ENCODE measurements around the gene NACC2. TPM values are rescaled to one million over a fixed set of nuclear protein-coding genes. Genes with fewer than 3 reads are reported as not detected.
A peak's percentile ranks its signal among the peaks of the same experiment; 100 is the strongest.

Gene NACC2
- total RNA-seq, 4 donors from 2014 or later = 71.4 to 209 (median 110) TPM

DNA sequence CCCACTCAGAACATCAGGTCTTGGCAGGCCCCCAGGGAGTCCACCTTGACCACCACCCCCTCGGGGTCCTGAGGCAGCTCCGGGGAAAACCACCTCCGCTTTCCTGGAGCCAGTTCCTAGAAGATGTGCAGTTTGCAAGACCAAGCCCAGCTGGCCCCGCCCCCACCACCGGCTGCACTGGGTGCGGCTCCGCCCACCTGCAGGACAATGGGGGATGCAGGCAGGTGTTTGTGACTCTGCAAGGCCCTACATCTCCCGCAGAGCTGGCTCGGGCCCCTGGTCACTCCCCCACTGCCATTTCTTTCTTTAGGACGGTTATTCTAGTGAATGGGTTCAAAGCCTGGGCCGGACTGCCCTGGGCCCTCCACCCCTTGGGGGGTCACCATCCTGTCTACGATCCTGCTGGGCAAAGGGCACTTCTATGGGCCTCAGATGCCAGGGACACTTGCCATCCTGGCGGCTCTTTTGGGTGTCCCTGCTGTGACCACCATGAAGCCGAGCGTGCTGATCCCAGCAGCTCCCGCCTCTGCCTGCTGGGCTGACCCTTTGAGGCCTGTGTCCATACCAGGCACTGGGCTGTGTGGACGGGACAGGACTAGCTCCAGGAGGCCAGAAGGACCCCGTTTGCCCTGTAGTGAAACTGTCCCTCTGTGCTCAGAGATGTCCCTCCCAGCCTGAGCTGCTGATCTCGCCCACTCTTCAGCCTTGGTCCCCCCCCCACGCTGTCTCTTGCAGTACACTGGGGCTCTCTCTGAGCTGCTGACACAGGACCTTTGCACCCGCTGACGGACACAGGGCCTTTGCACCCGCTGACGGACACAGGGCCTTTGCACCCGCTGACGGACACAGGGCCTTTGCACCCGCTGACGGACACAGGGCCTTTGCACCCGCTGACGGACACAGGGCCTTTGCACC lies 5.9 kb upstream of the NACC2 start:
- Histone ChIP-seq H3K36me3 (no peaks in the 10 kb centered on the region), H3K27me3 (peaks cover 21% of the 10 kb centered on the region), H3K9me3 (no peaks in the 10 kb centered on the region), H3K27ac (no peak overlapping the region), H3K4me1 (peaks cover 0 to 50% (median 22%) of the 10 kb centered on the region in 3 donors), H3K4me3 (no peak overlapping the region)
- no peak for TF ChIP-seq EP300 (IDR thresholded peaks at IDR 0.05)
- TF ChIP-seq, protein P1, sequence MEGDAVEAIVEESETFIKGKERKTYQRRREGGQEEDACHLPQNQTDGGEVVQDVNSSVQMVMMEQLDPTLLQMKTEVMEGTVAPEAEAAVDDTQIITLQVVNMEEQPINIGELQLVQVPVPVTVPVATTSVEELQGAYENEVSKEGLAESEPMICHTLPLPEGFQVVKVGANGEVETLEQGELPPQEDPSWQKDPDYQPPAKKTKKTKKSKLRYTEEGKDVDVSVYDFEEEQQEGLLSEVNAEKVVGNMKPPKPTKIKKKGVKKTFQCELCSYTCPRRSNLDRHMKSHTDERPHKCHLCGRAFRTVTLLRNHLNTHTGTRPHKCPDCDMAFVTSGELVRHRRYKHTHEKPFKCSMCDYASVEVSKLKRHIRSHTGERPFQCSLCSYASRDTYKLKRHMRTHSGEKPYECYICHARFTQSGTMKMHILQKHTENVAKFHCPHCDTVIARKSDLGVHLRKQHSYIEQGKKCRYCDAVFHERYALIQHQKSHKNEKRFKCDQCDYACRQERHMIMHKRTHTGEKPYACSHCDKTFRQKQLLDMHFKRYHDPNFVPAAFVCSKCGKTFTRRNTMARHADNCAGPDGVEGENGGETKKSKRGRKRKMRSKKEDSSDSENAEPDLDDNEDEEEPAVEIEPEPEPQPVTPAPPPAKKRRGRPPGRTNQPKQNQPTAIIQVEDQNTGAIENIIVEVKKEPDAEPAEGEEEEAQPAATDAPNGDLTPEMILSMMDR (IDR thresholded peaks at IDR 0.05) = no peak
- TF ChIP-seq POLR2A (IDR thresholded peaks at IDR 0.05) = no peak
- no peak for TF ChIP-seq POLR2AphosphoS5 (IDR thresholded peaks at IDR 0.05)
- ATAC-seq = no peak
- WGBS, 2 donors (ENCODE audit: low coverage in 1 of 2) = 49% methylated on average over 4 of the region's 30 CpGs; no CpG with 5 or more reads in 1 of the 2 donors

DNA sequence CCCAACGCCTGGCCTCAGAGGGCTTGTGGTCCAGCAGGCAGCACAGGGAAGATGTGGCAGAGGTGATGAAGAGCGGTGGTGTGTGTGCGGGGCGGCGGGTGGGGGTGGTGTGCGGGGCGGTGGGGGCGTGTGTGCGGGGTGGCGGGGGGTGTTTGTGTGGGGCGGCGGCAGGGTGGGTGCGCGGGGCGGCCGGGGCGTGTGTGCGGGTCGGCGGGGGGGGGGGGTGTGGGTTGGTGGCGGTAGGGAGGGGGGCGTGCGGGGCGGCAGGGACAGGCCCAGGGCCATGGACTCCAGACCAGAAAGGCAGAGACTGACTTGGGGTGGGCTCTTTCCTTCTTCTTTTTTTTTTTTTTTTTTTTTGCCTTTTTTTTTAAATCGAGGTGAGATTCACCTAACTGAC lies 4.5 kb upstream of the NACC2 start:
- H3K27me3 ChIP-seq = peaks cover 21% of the 10 kb centered on the region
- no peak overlapping the region for H3K4me3 ChIP-seq
- no peak for TF ChIP-seq EP300 (IDR thresholded peaks at IDR 0.05)
- TF ChIP-seq POLR2AphosphoS5 (IDR thresholded peaks at IDR 0.05) = no peak
- TF ChIP-seq, protein P1 (IDR thresholded peaks at IDR 0.05) = no peak
- no peak for TF ChIP-seq POLR2A (IDR thresholded peaks at IDR 0.05)
- WGBS, 2 donors (ENCODE audit: low coverage in 1 of 2) = 44% methylated on average over 1 of the region's 25 CpGs; no CpG with 5 or more reads in 1 of the 2 donors
- ATAC-seq = no peak
- H3K36me3 ChIP-seq = no peaks in the 10 kb centered on the region
- H3K9me3 ChIP-seq = no peaks in the 10 kb centered on the region
- H3K4me1 ChIP-seq = peaks cover 0 to 40% (median 12%) of the 10 kb centered on the region in 3 donors
- peak overlapping the region in 1 of 4 donors; percentile 24 for H3K27ac ChIP-seq

DNA sequence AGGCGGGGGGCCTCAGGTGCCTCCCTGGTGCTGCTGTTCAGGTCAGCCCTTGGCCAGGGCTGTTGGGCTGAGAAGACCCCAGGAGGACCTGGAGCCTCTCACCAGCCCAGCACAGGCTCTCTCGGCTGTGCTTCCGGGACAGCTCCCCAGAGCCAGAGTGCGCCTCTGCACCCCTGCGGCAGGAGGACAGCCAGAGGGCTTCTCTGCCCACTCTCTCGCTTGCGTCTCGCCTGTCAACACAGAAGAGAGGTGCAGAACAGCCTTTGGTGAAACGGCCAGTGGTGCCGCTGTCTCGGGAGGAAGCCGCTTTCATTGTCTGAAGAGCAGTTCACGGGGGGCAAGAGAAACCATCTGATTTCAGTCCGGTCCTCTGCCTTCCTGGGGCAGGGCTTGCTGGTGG lies 3.8 kb upstream of the NACC2 start:
- Histone ChIP-seq H3K4me3 (no peak overlapping the region), H3K9me3 (no peaks in the 10 kb centered on the region), H3K27me3 (peaks cover 18% of the 10 kb centered on the region), H3K27ac (peak overlapping the region in 1 of 4 donors; percentile 24), H3K36me3 (no peaks in the 10 kb centered on the region), H3K4me1 (peaks cover 0 to 36% (median 12%) of the 10 kb centered on the region in 3 donors)
- TF ChIP-seq, protein P1 (IDR thresholded peaks at IDR 0.05) = no peak
- no peak for TF ChIP-seq POLR2AphosphoS5 (IDR thresholded peaks at IDR 0.05)
- TF ChIP-seq EP300 (IDR thresholded peaks at IDR 0.05) = no peak
- TF ChIP-seq POLR2A (IDR thresholded peaks at IDR 0.05) = no peak
- WGBS, 2 donors (ENCODE audit: low coverage in 1 of 2) = no CpG with 5 or more reads among the region's 14 CpGs
- no peak for ATAC-seq

DNA sequence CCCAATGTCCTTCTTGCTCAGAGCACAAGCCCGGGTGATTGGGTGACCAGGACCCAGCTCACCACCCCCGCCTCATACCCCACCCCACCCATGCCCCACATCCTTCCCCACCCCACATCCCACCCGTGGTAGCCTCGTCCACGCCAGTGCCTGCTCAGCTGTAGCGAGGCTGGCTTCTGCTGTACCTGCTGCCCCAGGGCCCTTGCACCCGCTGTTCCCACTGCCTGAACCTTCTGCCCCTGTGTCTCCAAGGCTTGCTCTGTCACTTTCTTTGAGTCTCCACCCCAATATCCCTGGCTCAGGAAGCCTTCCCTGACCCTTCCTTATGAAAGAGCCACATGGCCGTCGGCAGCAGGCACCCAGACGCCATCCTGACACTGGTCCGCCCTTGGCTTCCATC lies 3.1 kb upstream of the NACC2 start:
- 61 to 70% methylated on average over 3 to 5 of the region's 11 CpGs for WGBS, 2 donors (ENCODE audit: low coverage in 1 of 2)
- no peak for ATAC-seq
- H3K27me3 ChIP-seq = peaks cover 11% of the 10 kb centered on the region
- H3K9me3 ChIP-seq = no peaks in the 10 kb centered on the region
- H3K36me3 ChIP-seq = no peaks in the 10 kb centered on the region
- TF ChIP-seq, protein P1 (IDR thresholded peaks at IDR 0.05) = no peak
- no peak for TF ChIP-seq EP300 (IDR thresholded peaks at IDR 0.05)
- TF ChIP-seq POLR2A (IDR thresholded peaks at IDR 0.05) = no peak
- no peak for TF ChIP-seq POLR2AphosphoS5 (IDR thresholded peaks at IDR 0.05)
- no peak overlapping the region for H3K4me3 ChIP-seq
- H3K27ac ChIP-seq = no peak overlapping the region
- H3K4me1 ChIP-seq = peaks cover 0 to 36% (median 17%) of the 10 kb centered on the region in 3 donors

Data from gastroesophageal sphincter (tissue), 4 donors.